Esophagus squamous epithelium (tissue), 5 donors: Measurements from ENCODE around the gene PTGER2. TPM values are rescaled to one million over a fixed set of nuclear protein-coding genes. Genes with fewer than 3 reads are reported as not detected.

Source experiments
- DNase-seq: peaks from one replicate; lab custom pipeline; 2025; lab: John Stamatoyannopoulos, UW
- H3K27ac ChIP-seq, 4 donors: fragments of 200-600 bp; sonication (generic); one replicate each; pipeline ENCODE4 v1.5.1; 2016 to 2019; ENCODE audit warnings: mild to moderate bottlenecking in 1 of 4
- H3K27me3 ChIP-seq, 4 donors: fragments of 200-600 bp; sonication (generic); 1 replicate in 3 of 4; 2 replicates in 1 of 4; pipeline versions ENCODE4 v1.5.1 to v1.6.0; 2017 to 2021; ENCODE audit warnings: antibody characterized with exemption in 1 of 4
- H3K36me3 ChIP-seq, 3 donors: fragments of 200-600 bp; sonication (generic); one replicate each; pipeline ENCODE4 v1.5.1; 2016 to 2019
- H3K4me1 ChIP-seq, 3 donors: fragments of 200-600 bp; sonication (generic); one replicate each; pipeline ENCODE4 v1.5.1; 2017 to 2019
- H3K4me3 ChIP-seq, 4 donors: fragments of 200-600 bp; sonication (generic); 1 replicate in 3 of 4; 2 replicates in 1 of 4; pipeline ENCODE4 v1.5.1; 2016 to 2019; ENCODE audit warnings: mild to moderate bottlenecking in 2 of 4, moderate library complexity in 1 of 4
- H3K9me3 ChIP-seq, 3 donors: fragments of 200-600 bp; sonication (generic); one replicate each; pipeline ENCODE4 v1.5.1; 2016 to 2019
- CTCF ChIP-seq, 6 experiments: fragments of 450-650 bp in 4 of 6; fragments of 200-600 bp in 2 of 6; sonication (generic) in 2 of 6; IDR thresholded peaks; one replicate each; pipeline ENCODE4 v1.5.1; 2016 to 2019; ENCODE audit warnings: antibody characterized with exemption in 6 of 6, mild to moderate bottlenecking in 4 of 6, moderate library complexity in 4 of 6
- POLR2A ChIP-seq, 4 donors: fragments of 450-650 bp; IDR thresholded peaks; one replicate each; pipeline ENCODE4 v1.6.1; 2017; ENCODE audit warnings: antibody characterized with exemption in 4 of 4, mild to moderate bottlenecking in 4 of 4, moderate library complexity in 3 of 4
- WGBS, 2 donors: methylation state at CpG; one replicate each; pipeline ENCODE4 v1.1.5; 2018; 5-methylcytosine and 5-hydroxymethylcytosine counted together
- intact Hi-C: fragments of 100-400 bp; cut with DNase I; formaldehyde crosslinking; loops from one replicate; pipeline ENCODE4 v1.15.0; 2022
- total RNA-seq, 4 donors: library from RNA; depleted of rRNA; stranded (reverse); fragments of >200 nt; gene quantifications; one replicate each; pipeline ENCODE4 v1.1.0, GENCODE V29; 2016
- donor health status: DM: yes; HTN: yes; CAD: no.

PTGER2 gene
- total RNA-seq, 4 donors from 2014 or later: 0.31 to 2.5 (median 1.1) TPM; not detected in 1

GRCh38 chr14:52267501-52268278 is 46.4 kb upstream of the PTGER2 start, which contains the start of gene PTGDR:
Gene PTGDR (plus strand): TSS chr14:52267698. CDS start chr14:52267815, 117 bp downstream.
- no peaks in the 10 kb centered on the region for H3K36me3 ChIP-seq
- H3K9me3 ChIP-seq: no peaks in the 10 kb centered on the region
- H3K27me3 ChIP-seq: peaks cover 0 to 45% (median 5%) of the 10 kb centered on the region in 4 donors
- peak within 1 kb of the TSS in 2 of 4 donors; percentile 26 to 50 for H3K27ac ChIP-seq
- peaks cover 6 to 35% (median 10%) of the 10 kb centered on the region in 3 donors for H3K4me1 ChIP-seq
- no peak for DNase-seq
- intact Hi-C loops: no loop called here
- 8 to 15% methylated on average over 7 to 41 of the region's 63 CpGs for WGBS, 2 donors
- H3K4me3 ChIP-seq: peak within 1 kb of the TSS; percentile 12 to 60 (median 49)
- no peak for TF ChIP-seq CTCF (IDR thresholded peaks at IDR 0.05)
- no peak for TF ChIP-seq POLR2A (IDR thresholded peaks at IDR 0.05)

- peak overlapping the region; percentile 12 to 60 (median 49) for H3K4me3 ChIP-seq
- TF ChIP-seq POLR2A (IDR thresholded peaks at IDR 0.05): no peak
- TF ChIP-seq CTCF (IDR thresholded peaks at IDR 0.05): no peak
- peak overlapping the region in 1 of 4 donors; percentile 50 for H3K27ac ChIP-seq
- DNase-seq: no peak
- intact Hi-C loops: no loop called here
- no peaks in the 10 kb centered on the region for H3K9me3 ChIP-seq
- H3K27me3 ChIP-seq: peaks cover 0 to 47% (median 5%) of the 10 kb centered on the region in 4 donors
- 2 to 4% methylated on average over 9 to 23 of the region's 54 CpGs for whole genome bisulfite sequencing, 2 donors
- H3K4me1 ChIP-seq: peaks cover 6 to 35% (median 10%) of the 10 kb centered on the region in 3 donors
- H3K36me3 ChIP-seq: no peaks in the 10 kb centered on the region
Measured at GRCh38 chr14:52268279-52269061, 45.6 kb upstream of the PTGER2 start.

- Histone ChIP-seq H3K9me3 (no peaks in the 10 kb centered on the region), H3K27ac (no peak overlapping the region), H3K4me1 (peaks cover 6 to 35% (median 10%) of the 10 kb centered on the region in 3 donors), H3K27me3 (peaks cover 0 to 50% (median 5%) of the 10 kb centered on the region in 4 donors), H3K4me3 (peak overlapping the region in 3 of 4 donors; percentile 46 to 60 (median 52)), H3K36me3 (no peaks in the 10 kb centered on the region)
- 24 to 40% methylated on average over 9 to 17 of the region's 17 CpGs for WGBS, 2 donors
- TF ChIP-seq POLR2A (IDR thresholded peaks at IDR 0.05): no peak
- no peak for TF ChIP-seq CTCF (IDR thresholded peaks at IDR 0.05)
- intact Hi-C loops: no loop called here
- no peak for DNase-seq
Measured at GRCh38 chr14:52269100-52269499, 45.0 kb upstream of the PTGER2 start.

GRCh38 chr14:52269982-52270381 is 44.1 kb upstream of the PTGER2 start:
- peaks cover 0 to 50% (median 5%) of the 10 kb centered on the region in 4 donors for H3K27me3 ChIP-seq
- H3K4me3 ChIP-seq: no peak overlapping the region
- peaks cover 6 to 35% (median 10%) of the 10 kb centered on the region in 3 donors for H3K4me1 ChIP-seq
- no peaks in the 10 kb centered on the region for H3K9me3 ChIP-seq
- H3K36me3 ChIP-seq: no peaks in the 10 kb centered on the region
- H3K27ac ChIP-seq: no peak overlapping the region
- WGBS, 2 donors: 57 to 59% methylated on average over 8 of the region's 8 CpGs
- TF ChIP-seq CTCF (IDR thresholded peaks at IDR 0.05) (no peak), POLR2A (IDR thresholded peaks at IDR 0.05) (no peak)
- DNase-seq: no peak
- intact Hi-C loops: no loop called here
